OCI-LY7 (cell line): ENCODE measurements around the gene COL4A1. TPM values are rescaled to one million over a fixed set of nuclear protein-coding genes. Genes with fewer than 3 reads are reported as not detected.

Source experiments
- BruUV-seq: library from RNA; stranded (reverse); fragments of 400-500 nt; replicated peaks from 2 replicates; lab custom pipeline; 2021; lab: Mats Ljungman, UMichigan
- CTCF ChIA-PET: fragments of 300-600 bp; sonication (Branson Sonifier 250); formaldehyde crosslinking; loops from one replicate; lab custom pipeline; 2022; ENCODE audit warnings: antibody characterized with exemption; ENCODE audit not compliant: unreplicated experiment; lab: Charles Lee
- POLR2A ChIA-PET: fragments of 300-600 bp; sonication (Branson Sonifier 250); formaldehyde crosslinking; loops from one replicate; lab custom pipeline; 2022; ENCODE audit warnings: antibody characterized with exemption; lab: Charles Lee
- DNase-seq: peaks from one replicate; pipeline ENCODE4 v3.0.0-alpha.2; 2015; ENCODE audit warnings: low spot score
- H2AFZ ChIP-seq: fragments of 200-600 bp; sonication (generic), shearing (Covaris generic); 2 replicates; pipeline ENCODE4 v1.6.1; 2014; ENCODE audit warnings: mild to moderate bottlenecking, antibody characterized with exemption, low read length, moderate library complexity
- H3K27ac ChIP-seq: fragments of 200-600 bp; sonication (generic); 2 replicates; pipeline ENCODE4 v1.5.1; 2014; ENCODE audit warnings: mixed run types, low read depth, mild to moderate bottlenecking, moderate library complexity, low read length, inconsistent platforms; ENCODE audit not compliant: poor library complexity, severe bottlenecking
- H3K36me3 ChIP-seq: fragments of 200-600 bp; sonication (generic); 2 replicates; pipeline ENCODE4 v1.6.1; 2014; ENCODE audit warnings: mild to moderate bottlenecking, antibody characterized with exemption, low read length, moderate library complexity, mixed read lengths; ENCODE audit not compliant: insufficient read depth
- H3K4me1 ChIP-seq: fragments of 200-600 bp; sonication (generic); 2 replicates; pipeline ENCODE4 v1.5.1; 2014; ENCODE audit warnings: mild to moderate bottlenecking, low read length; ENCODE audit not compliant: insufficient read depth, poor library complexity, severe bottlenecking
- H3K4me2 ChIP-seq: fragments of 200-600 bp; sonication (generic); 2 replicates; pipeline ENCODE4 v1.6.1; 2014; ENCODE audit warnings: mild to moderate bottlenecking, low read length
- H3K4me3 ChIP-seq: fragments of 200-600 bp; sonication (generic); 2 replicates; pipeline ENCODE4 v1.5.1; 2014; ENCODE audit warnings: mild to moderate bottlenecking, low read depth, low read length; ENCODE audit not compliant: poor library complexity, severe bottlenecking
- H3K79me2 ChIP-seq: fragments of 200-600 bp; sonication (generic); 2 replicates; pipeline ENCODE4 v1.6.1; 2016; ENCODE audit warnings: low read depth, mild to moderate bottlenecking, low read length, moderate library complexity, mixed read lengths; ENCODE audit not compliant: insufficient read depth
- H3K9me2 ChIP-seq: fragments of 200-600 bp; sonication (generic); 2 replicates; pipeline ENCODE4 v1.6.1; 2016; ENCODE audit warnings: mild to moderate bottlenecking, low read length, mixed read lengths; ENCODE audit not compliant: insufficient read depth
- H3K9me3 ChIP-seq: fragments of 200-600 bp; sonication (generic); 2 replicates; pipeline ENCODE4 v1.6.1; 2014; ENCODE audit warnings: mild to moderate bottlenecking, mixed run types, low read length, mixed read lengths
- H4K20me1 ChIP-seq: fragments of 200-600 bp; sonication (generic); 2 replicates; pipeline ENCODE4 v1.6.1; 2014; ENCODE audit warnings: mild to moderate bottlenecking, antibody characterized with exemption, low read length, moderate library complexity, mixed read lengths; ENCODE audit not compliant: insufficient read depth
- CTCF ChIP-seq: fragments of 200-600 bp; sonication (generic); conservative IDR thresholded peaks from 2 replicates; pipeline ENCODE4 v1.5.1; 2014; ENCODE audit warnings: mild to moderate bottlenecking, antibody characterized with exemption, low read length, moderate library complexity, mixed read lengths
- EZH2phosphoT487 ChIP-seq: fragments of 200-600 bp; sonication (generic); IDR thresholded peaks from 2 replicates; pipeline ENCODE4 v1.6.1; 2018; ENCODE audit warnings: low read depth, borderline replicate concordance, mild to moderate bottlenecking, mixed run types, antibody characterized with exemption, low read length, moderate library complexity, mixed read lengths
- intact Hi-C: fragments of 100-400 bp; cut with micrococcal nuclease; formaldehyde crosslinking; loops from one replicate; pipeline ENCODE4 v1.10.0; 2022; ENCODE audit not compliant: unreplicated experiment
- total RNA-seq, 2 experiments: library from RNA; depleted of rRNA in 1 of 2; stranded (reverse); fragments of >200 nt in 1 of 2; shearing (Covaris generic) in 1 of 2; gene quantifications; 2 replicates each; pipeline ENCODE4 v1.2.3, GENCODE V29; 2014 to 2022

The COL4A1 gene
- total RNA-seq, 2 experiments from 2014 or later = 0.06 TPM; not detected in 1

GRCh38 chr13:110342474-110342873, 35.5 kb upstream of the COL4A1 start:
- no TSS peak for BruUV-seq
- no peak for DNase-seq
- no peaks in the 10 kb centered on the region for H4K20me1 ChIP-seq
- H3K4me1 ChIP-seq = peaks cover 12% of the 10 kb centered on the region
- no peak overlapping the region for H3K4me2 ChIP-seq
- intact Hi-C loops = no loop called here
- POLR2A ChIA-PET = no interaction called here
- H2AFZ ChIP-seq = no peak overlapping the region
- H3K36me3 ChIP-seq = no peaks in the 10 kb centered on the region
- CTCF ChIA-PET = no interaction called here
- H3K4me3 ChIP-seq = no peak overlapping the region
- no peak overlapping the region for H3K27ac ChIP-seq
- no peak for TF ChIP-seq CTCF
- TF ChIP-seq EZH2phosphoT487 = no peak
- no peaks in the 10 kb centered on the region for H3K9me3 ChIP-seq
- no peaks in the 10 kb centered on the region for H3K9me2 ChIP-seq
- H3K79me2 ChIP-seq = no peaks in the 10 kb centered on the region

DNA sequence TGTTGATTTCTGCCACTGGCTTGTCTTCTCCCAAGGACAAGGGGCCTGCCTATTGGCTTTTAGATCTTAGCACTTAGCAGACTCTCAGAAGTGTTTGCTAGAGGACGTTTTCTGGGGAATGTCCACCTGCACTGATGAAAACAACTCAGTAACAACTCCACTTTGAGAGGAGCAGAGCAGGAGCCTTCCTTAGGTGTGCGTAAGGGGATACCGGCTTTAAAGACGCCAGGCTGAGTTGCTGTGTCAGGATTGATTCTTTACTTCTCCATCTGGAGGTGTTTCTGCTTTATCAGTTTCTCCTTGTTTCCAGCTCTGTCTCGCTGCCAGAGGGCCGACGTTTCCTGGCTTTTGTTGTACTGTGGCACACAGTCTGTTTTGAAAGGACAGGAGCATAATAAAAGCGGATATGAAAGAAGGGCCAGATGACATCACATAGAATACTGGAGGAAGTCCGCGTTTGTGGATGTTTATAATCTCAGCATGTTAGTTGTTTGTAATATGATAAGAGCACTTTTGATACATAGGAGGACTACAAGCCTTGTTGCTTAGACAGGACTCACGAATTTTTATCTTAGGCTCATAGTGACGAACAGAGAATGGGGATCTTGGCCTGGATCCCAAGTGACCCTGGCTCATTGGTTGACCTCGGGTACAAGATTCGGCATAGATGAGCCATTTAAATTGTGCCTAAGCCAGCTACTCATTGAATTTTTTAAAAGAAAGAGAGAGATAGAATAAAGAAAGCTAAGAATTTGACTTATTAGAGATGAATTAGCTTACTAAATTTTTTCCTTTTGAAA, 34.7 kb upstream of the COL4A1 start:
- DNase-seq = peak; percentile 36
- H3K79me2 ChIP-seq = no peaks in the 10 kb centered on the region
- no peak for TF ChIP-seq CTCF
- TF ChIP-seq EZH2phosphoT487 = no peak
- no peaks in the 10 kb centered on the region for H3K9me2 ChIP-seq
- H3K4me1 ChIP-seq = peaks cover 12% of the 10 kb centered on the region
- H3K4me3 ChIP-seq = no peak overlapping the region
- peak overlapping the region; percentile 66; the same call in 1 of the 2 replicates for H2AFZ ChIP-seq
- H3K27ac ChIP-seq = no peak overlapping the region
- no peaks in the 10 kb centered on the region for H3K36me3 ChIP-seq
- H4K20me1 ChIP-seq = no peaks in the 10 kb centered on the region
- POLR2A ChIA-PET = no interaction called here
- no TSS peak for BruUV-seq
- intact Hi-C loops = no loop called here
- peak overlapping the region; percentile 41 for H3K4me2 ChIP-seq
- no peaks in the 10 kb centered on the region for H3K9me3 ChIP-seq
- CTCF ChIA-PET = no interaction called here

GRCh38 chr13:110340812-110341444, 34.0 kb upstream of the COL4A1 start:
- Histone ChIP-seq H3K9me2 (no peaks in the 10 kb centered on the region), H2AFZ (peak overlapping the region; percentile 66; the same call in 1 of the 2 replicates), H4K20me1 (no peaks in the 10 kb centered on the region), H3K4me3 (no peak overlapping the region), H3K9me3 (no peaks in the 10 kb centered on the region), H3K36me3 (no peaks in the 10 kb centered on the region), H3K4me1 (peaks cover 12% of the 10 kb centered on the region), H3K27ac (no peak overlapping the region), H3K79me2 (no peaks in the 10 kb centered on the region), H3K4me2 (peak overlapping the region; percentile 41)
- ChIA-PET CTCF (no interaction called here), POLR2A (no interaction called here)
- intact Hi-C loops = no loop called here
- no TSS peak for BruUV-seq
- no peak for DNase-seq
- TF ChIP-seq EZH2phosphoT487 (no peak), CTCF (no peak)
